WTC11 (cell line): ENCODE results near the gene ATP5PB. TPM values are rescaled to one million over a fixed set of nuclear protein-coding genes. Genes with fewer than 3 reads are reported as not detected.

ENCODE experiments used
- ATAC-seq: fragments of 200-7000 bp; cut with Tn5 transposase; 2 replicates; pipeline ENCODE4 v1.10.0; 2021; ENCODE audit warnings: mild to moderate bottlenecking, moderate library complexity
- CTCF ChIA-PET: fragments of 300-600 bp; sonication (Branson Sonifier 250); formaldehyde crosslinking; loops from one replicate; lab custom pipeline; 2021; ENCODE audit warnings: antibody characterized with exemption; lab: Charles Lee
- POLR2A ChIA-PET: fragments of 350-600 bp; sonication (Branson Sonifier 250); formaldehyde crosslinking; loops from one replicate; lab custom pipeline; 2021; ENCODE audit warnings: antibody characterized with exemption; lab: Charles Lee
- DNase-seq: peaks from one replicate; pipeline ENCODE4 v3.0.0; 2021; ENCODE audit warnings: low spot score
- H3K27ac Mint-ChIP-seq: 2 replicates; pipeline ENCODE4 v1.8.0; 2021; ENCODE audit warnings: mixed read lengths
- H3K27me3 Mint-ChIP-seq: 2 replicates; pipeline ENCODE4 v1.8.0; 2021; ENCODE audit warnings: low read depth, mild to moderate bottlenecking, moderate library complexity, mixed read lengths
- H3K36me3 Mint-ChIP-seq: 2 replicates; pipeline ENCODE4 v1.8.0; 2021; ENCODE audit warnings: mixed read lengths
- H3K4me1 Mint-ChIP-seq: 2 replicates; pipeline ENCODE4 v1.8.0; 2022; ENCODE audit warnings: mixed read lengths
- H3K4me3 Mint-ChIP-seq: 2 replicates; pipeline ENCODE4 v1.8.0; 2021; ENCODE audit warnings: mild to moderate bottlenecking, moderate library complexity, mixed read lengths
- H3K9me3 Mint-ChIP-seq: 2 replicates; pipeline ENCODE4 v1.8.0; 2021; ENCODE audit warnings: mixed read lengths
- ATF1 ChIP-seq: sonication (generic); formaldehyde crosslinking; IDR thresholded peaks from 2 replicates; pipeline ENCODE4 v1.8.1; 2023; ENCODE audit warnings: mild to moderate bottlenecking, moderate library complexity, missing genetic modification reagents
- ESRRA ChIP-seq: sonication (generic); formaldehyde crosslinking; IDR thresholded peaks from 2 replicates; pipeline ENCODE4 v1.8.1; 2022; ENCODE audit warnings: mild to moderate bottlenecking, missing genetic modification reagents, borderline replicate concordance
- NFE2L1 ChIP-seq: sonication (generic); formaldehyde crosslinking; IDR thresholded peaks from 2 replicates; pipeline ENCODE4 v1.8.1; 2023; ENCODE audit warnings: missing genetic modification reagents
- SMAD4 ChIP-seq: sonication (generic); formaldehyde crosslinking; IDR thresholded peaks from 2 replicates; pipeline ENCODE4 v1.8.0; 2022; ENCODE audit warnings: mild to moderate bottlenecking, missing genetic modification reagents
- SOX15 ChIP-seq: fragments of 250-450 bp; sonication (Bioruptor Pico); IDR thresholded peaks from 2 replicates; pipeline ENCODE4 v1.9.0; 2021; ENCODE audit warnings: mild to moderate bottlenecking
- ZNF121 ChIP-seq: sonication (generic); formaldehyde crosslinking; IDR thresholded peaks from 2 replicates; pipeline ENCODE4 v1.8.0; 2023; ENCODE audit warnings: missing genetic modification reagents
- ZNF671 ChIP-seq: fragments of 250-450 bp; sonication (Bioruptor Pico); IDR thresholded peaks from 2 replicates; pipeline ENCODE4 v1.8.0; 2021; ENCODE audit warnings: mild to moderate bottlenecking
- total RNA-seq: library from RNA; stranded (reverse); gene quantifications from 3 replicates; pipeline ENCODE4 v1.2.3, GENCODE V29; 2021
- TF ChIP-seq, protein P1 (sequence below): sonication (generic); formaldehyde crosslinking; IDR thresholded peaks from 2 replicates; pipeline ENCODE4 v1.8.0; 2023; ENCODE audit warnings: missing genetic modification reagents, mild to moderate bottlenecking, borderline replicate concordance
- TF ChIP-seq, protein P2 (sequence below): sonication (generic); formaldehyde crosslinking; IDR thresholded peaks from 2 replicates; pipeline ENCODE4 v1.8.1; 2022; ENCODE audit warnings: low read depth, missing genetic modification reagents, borderline replicate concordance
- TF ChIP-seq, protein P3 (sequence below): sonication (generic); formaldehyde crosslinking; IDR thresholded peaks from 2 replicates; pipeline ENCODE4 v1.8.1; 2023; ENCODE audit warnings: mild to moderate bottlenecking, moderate library complexity, missing genetic modification reagents
- TF ChIP-seq, protein P4 (sequence below): sonication (generic); formaldehyde crosslinking; IDR thresholded peaks from 2 replicates; pipeline ENCODE4 v1.8.0; 2023; ENCODE audit warnings: mild to moderate bottlenecking, missing genetic modification reagents
- TF ChIP-seq, protein P5 (sequence below): sonication (generic); formaldehyde crosslinking; IDR thresholded peaks from 2 replicates; pipeline ENCODE4 v1.8.0; 2022; ENCODE audit warnings: mild to moderate bottlenecking, missing genetic modification reagents
- TF ChIP-seq, protein P6 (sequence below): sonication (generic); formaldehyde crosslinking; conservative IDR thresholded peaks from 2 replicates; pipeline ENCODE4 v1.8.1; 2023; ENCODE audit warnings: mild to moderate bottlenecking, low read depth, missing genetic modification reagents, moderate library complexity

ATP5PB gene
- total RNA-seq, 1 experiment from 2014 or later: 284 TPM

DNA sequence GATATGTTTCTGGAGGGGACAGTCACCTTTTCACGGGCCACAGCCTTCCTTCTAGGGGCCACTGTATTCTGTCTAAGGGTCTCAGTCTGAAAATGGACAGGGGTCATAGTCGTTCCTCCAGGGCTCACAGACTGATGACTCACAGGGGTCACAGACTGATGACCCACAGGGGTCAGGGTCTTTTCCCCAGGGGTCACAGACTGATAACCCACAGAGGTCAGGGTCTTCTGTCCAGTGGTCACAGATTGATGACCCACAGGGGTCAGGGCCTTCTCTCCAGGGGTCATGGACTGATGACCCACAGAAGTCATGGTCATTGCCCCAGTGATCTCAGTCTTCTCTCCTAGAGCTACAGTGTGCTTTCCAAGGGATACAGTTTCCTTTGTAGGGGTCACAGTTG lies 34.5 kb upstream of the ATP5PB start (continued):
- TF ChIP-seq, protein P1, sequence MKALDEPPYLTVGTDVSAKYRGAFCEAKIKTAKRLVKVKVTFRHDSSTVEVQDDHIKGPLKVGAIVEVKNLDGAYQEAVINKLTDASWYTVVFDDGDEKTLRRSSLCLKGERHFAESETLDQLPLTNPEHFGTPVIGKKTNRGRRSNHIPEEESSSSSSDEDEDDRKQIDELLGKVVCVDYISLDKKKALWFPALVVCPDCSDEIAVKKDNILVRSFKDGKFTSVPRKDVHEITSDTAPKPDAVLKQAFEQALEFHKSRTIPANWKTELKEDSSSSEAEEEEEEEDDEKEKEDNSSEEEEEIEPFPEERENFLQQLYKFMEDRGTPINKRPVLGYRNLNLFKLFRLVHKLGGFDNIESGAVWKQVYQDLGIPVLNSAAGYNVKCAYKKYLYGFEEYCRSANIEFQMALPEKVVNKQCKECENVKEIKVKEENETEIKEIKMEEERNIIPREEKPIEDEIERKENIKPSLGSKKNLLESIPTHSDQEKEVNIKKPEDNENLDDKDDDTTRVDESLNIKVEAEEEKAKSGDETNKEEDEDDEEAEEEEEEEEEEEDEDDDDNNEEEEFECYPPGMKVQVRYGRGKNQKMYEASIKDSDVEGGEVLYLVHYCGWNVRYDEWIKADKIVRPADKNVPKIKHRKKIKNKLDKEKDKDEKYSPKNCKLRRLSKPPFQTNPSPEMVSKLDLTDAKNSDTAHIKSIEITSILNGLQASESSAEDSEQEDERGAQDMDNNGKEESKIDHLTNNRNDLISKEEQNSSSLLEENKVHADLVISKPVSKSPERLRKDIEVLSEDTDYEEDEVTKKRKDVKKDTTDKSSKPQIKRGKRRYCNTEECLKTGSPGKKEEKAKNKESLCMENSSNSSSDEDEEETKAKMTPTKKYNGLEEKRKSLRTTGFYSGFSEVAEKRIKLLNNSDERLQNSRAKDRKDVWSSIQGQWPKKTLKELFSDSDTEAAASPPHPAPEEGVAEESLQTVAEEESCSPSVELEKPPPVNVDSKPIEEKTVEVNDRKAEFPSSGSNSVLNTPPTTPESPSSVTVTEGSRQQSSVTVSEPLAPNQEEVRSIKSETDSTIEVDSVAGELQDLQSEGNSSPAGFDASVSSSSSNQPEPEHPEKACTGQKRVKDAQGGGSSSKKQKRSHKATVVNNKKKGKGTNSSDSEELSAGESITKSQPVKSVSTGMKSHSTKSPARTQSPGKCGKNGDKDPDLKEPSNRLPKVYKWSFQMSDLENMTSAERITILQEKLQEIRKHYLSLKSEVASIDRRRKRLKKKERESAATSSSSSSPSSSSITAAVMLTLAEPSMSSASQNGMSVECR (CRISPR knock-in tag): no peak
- TF ChIP-seq ZNF121 (CRISPR knock-in tag): no peak
- no peak for TF ChIP-seq ZNF671 (CRISPR knock-in tag)
- TF ChIP-seq, protein P2, sequence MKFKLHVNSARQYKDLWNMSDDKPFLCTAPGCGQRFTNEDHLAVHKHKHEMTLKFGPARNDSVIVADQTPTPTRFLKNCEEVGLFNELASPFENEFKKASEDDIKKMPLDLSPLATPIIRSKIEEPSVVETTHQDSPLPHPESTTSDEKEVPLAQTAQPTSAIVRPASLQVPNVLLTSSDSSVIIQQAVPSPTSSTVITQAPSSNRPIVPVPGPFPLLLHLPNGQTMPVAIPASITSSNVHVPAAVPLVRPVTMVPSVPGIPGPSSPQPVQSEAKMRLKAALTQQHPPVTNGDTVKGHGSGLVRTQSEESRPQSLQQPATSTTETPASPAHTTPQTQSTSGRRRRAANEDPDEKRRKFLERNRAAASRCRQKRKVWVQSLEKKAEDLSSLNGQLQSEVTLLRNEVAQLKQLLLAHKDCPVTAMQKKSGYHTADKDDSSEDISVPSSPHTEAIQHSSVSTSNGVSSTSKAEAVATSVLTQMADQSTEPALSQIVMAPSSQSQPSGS: no peak
- TF ChIP-seq, protein P3, sequence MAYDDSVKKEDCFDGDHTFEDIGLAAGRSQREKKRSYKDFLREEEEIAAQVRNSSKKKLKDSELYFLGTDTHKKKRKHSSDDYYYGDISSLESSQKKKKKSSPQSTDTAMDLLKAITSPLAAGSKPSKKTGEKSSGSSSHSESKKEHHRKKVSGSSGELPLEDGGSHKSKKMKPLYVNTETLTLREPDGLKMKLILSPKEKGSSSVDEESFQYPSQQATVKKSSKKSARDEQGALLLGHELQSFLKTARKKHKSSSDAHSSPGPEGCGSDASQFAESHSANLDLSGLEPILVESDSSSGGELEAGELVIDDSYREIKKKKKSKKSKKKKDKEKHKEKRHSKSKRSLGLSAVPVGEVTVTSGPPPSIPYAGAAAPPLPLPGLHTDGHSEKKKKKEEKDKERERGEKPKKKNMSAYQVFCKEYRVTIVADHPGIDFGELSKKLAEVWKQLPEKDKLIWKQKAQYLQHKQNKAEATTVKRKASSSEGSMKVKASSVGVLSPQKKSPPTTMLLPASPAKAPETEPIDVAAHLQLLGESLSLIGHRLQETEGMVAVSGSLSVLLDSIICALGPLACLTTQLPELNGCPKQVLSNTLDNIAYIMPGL (CRISPR knock-in tag): no peak
- TF ChIP-seq ESRRA: no peak
- no peak for TF ChIP-seq SOX15 (CRISPR knock-in tag)
- TF ChIP-seq, protein P4, sequence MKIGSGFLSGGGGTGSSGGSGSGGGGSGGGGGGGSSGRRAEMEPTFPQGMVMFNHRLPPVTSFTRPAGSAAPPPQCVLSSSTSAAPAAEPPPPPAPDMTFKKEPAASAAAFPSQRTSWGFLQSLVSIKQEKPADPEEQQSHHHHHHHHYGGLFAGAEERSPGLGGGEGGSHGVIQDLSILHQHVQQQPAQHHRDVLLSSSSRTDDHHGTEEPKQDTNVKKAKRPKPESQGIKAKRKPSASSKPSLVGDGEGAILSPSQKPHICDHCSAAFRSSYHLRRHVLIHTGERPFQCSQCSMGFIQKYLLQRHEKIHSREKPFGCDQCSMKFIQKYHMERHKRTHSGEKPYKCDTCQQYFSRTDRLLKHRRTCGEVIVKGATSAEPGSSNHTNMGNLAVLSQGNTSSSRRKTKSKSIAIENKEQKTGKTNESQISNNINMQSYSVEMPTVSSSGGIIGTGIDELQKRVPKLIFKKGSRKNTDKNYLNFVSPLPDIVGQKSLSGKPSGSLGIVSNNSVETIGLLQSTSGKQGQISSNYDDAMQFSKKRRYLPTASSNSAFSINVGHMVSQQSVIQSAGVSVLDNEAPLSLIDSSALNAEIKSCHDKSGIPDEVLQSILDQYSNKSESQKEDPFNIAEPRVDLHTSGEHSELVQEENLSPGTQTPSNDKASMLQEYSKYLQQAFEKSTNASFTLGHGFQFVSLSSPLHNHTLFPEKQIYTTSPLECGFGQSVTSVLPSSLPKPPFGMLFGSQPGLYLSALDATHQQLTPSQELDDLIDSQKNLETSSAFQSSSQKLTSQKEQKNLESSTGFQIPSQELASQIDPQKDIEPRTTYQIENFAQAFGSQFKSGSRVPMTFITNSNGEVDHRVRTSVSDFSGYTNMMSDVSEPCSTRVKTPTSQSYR (CRISPR knock-in tag): no peak
- no peak for TF ChIP-seq SMAD4

DNA sequence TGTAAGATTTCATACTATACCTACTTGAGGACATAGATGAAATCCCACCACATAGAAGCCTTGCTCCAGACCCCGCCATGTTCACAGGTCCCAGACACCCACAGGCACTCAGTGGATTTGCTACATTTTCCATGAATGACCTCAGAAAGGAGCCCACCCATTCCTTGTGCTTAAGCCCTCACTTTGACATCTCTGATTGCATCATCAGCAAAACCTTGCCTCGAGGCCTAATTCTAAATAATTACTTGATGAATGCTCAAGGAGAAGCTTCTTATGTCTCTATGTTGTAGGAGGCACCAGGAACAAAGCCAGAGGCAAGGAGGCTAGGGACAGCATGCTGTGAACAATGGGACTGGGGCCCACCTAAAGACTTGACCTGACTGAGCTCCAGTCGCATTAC lies 33.8 kb upstream of the ATP5PB start:
- ChIA-PET POLR2A (no interaction called here), CTCF (interaction anchor here (1.2 kb wide), 1 partner anchor 15 kb away, joined by 3 read pairs; no protein-coding TSS in a partner anchor)
- Mint-ChIP-seq H3K27ac (no peak overlapping the region), H3K4me3 (no peak overlapping the region), H3K36me3 (no peaks in the 10 kb centered on the region), H3K9me3 (peaks cover 4% of the 10 kb centered on the region; the same call in 1 of the 2 replicates), H3K4me1 (peaks cover 9% of the 10 kb centered on the region), H3K27me3 (no peaks in the 10 kb centered on the region)
- no peak for DNase-seq
- TF ChIP-seq ATF1 (CRISPR knock-in tag) (no peak), NFE2L1 (CRISPR knock-in tag) (no peak)
- TF ChIP-seq, protein P5, sequence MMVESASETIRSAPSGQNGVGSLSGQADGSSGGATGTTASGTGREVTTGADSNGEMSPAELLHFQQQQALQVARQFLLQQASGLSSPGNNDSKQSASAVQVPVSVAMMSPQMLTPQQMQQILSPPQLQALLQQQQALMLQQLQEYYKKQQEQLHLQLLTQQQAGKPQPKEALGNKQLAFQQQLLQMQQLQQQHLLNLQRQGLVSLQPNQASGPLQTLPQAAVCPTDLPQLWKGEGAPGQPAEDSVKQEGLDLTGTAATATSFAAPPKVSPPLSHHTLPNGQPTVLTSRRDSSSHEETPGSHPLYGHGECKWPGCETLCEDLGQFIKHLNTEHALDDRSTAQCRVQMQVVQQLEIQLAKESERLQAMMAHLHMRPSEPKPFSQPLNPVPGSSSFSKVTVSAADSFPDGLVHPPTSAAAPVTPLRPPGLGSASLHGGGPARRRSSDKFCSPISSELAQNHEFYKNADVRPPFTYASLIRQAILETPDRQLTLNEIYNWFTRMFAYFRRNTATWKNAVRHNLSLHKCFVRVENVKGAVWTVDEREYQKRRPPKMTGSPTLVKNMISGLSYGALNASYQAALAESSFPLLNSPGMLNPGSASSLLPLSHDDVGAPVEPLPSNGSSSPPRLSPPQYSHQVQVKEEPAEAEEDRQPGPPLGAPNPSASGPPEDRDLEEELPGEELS (CRISPR knock-in tag): no peak
- TF ChIP-seq, protein P6, sequence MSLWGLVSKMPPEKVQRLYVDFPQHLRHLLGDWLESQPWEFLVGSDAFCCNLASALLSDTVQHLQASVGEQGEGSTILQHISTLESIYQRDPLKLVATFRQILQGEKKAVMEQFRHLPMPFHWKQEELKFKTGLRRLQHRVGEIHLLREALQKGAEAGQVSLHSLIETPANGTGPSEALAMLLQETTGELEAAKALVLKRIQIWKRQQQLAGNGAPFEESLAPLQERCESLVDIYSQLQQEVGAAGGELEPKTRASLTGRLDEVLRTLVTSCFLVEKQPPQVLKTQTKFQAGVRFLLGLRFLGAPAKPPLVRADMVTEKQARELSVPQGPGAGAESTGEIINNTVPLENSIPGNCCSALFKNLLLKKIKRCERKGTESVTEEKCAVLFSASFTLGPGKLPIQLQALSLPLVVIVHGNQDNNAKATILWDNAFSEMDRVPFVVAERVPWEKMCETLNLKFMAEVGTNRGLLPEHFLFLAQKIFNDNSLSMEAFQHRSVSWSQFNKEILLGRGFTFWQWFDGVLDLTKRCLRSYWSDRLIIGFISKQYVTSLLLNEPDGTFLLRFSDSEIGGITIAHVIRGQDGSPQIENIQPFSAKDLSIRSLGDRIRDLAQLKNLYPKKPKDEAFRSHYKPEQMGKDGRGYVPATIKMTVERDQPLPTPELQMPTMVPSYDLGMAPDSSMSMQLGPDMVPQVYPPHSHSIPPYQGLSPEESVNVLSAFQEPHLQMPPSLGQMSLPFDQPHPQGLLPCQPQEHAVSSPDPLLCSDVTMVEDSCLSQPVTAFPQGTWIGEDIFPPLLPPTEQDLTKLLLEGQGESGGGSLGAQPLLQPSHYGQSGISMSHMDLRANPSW: no peak
- ATAC-seq: no peak
